ENCODE measurements around the gene NAA10.

NAA10 gene

DNA sequence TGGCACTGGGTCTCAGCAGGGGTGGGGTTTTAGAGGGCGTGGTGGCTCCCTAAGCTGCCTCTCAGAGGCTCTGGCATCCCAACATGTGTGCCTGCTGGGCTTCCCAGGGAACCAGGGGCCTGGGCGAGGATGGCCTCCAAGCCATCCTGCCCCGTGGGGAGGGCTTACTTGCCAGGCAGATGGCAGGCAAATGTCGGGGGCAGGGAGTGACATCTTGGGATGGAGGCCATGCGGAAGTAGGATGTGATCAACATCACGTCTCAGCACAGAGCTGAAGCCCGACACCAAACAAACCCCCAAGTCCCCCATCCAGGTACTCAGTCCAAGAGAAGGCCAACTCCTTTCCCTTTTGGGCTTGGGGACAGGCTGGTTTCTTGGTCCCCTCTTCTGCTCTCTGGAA is 53.6 kb downstream of the NAA10 start:
- DNase-seq = no peak

DNA sequence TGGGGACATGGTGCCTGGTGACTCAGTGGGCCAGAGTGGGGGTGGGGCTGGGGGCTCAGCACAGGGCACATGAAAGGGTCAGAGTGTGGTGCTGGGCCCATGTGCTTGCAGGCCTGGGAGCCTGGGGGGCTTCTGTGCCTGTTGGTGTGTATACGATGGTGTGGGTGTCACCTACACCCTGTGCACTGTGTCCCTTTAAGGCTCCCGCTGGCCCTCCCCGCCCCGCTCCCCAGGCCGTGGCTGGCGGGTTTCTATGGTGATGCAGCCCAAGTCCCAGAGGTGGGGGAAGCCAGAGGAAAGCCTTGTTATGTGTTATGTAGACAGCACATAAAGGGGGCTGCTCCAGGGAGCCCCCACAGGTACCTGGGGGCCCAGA is 54.4 kb downstream of the NAA10 start:
- no peak for DNase-seq

DNA sequence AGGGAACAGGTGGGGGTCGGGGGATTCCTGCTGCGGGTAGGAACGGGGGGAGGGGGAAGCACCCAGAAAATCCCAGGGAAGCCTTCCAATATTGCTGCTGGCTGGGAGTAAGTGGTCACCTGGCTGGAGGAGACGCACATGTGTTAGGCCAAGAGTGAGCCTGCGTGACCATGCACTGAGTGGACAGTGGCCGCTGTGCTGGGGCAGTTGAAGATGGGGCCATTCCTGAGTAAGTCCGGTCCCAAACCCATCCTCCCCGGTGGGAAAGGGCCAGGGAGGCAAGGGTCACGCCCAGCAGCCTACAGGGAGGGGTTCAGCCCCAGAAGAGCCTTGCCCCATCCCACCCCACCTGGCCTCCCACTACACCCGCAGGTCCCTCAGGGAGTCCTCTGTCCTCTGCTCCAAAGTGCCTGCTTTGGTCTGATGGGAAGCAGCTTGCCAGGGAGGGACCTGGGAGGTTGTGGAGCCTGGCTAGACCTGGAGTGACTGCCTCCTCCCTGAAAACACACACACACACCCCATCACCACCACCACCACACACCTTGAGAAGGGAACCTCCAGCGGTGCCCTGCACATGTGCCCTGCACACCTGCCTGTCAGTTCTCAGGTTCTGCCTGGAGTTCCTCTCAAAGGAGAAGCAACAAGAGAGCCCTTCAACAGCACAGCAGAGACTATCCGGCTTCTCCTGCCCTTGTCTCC is 54.9 kb downstream of the NAA10 start:
- no peak for DNase-seq
